Chondrocyte (in vitro differentiated cells): ENCODE data around the gene NUP42. TPM values are rescaled to one million over a fixed set of nuclear protein-coding genes. Genes with fewer than 3 reads are reported as not detected.
"Not testable (repeated sequence)": the region's sequence is repeated elsewhere in the genome, so short reads cannot be mapped to it uniquely, and the experiment has no call there.

Source experiments
- DNase-seq: peaks from one replicate; pipeline ENCODE4 v3.0.0; 2021; ENCODE audit warnings: mixed read lengths, low spot score
- H3K27ac Mint-ChIP-seq: one replicate; pipeline ENCODE4 v1.8.0; 2021; ENCODE audit warnings: mild to moderate bottlenecking, moderate library complexity, mixed read lengths; ENCODE audit not compliant: unreplicated experiment
- H3K27me3 Mint-ChIP-seq: 2 replicates; pipeline ENCODE4 v1.8.0; 2021; ENCODE audit warnings: low read depth, mixed read lengths
- H3K36me3 Mint-ChIP-seq: 2 replicates; pipeline ENCODE4 v1.8.0; 2021; ENCODE audit warnings: low read depth, mixed read lengths
- H3K4me1 Mint-ChIP-seq: 2 replicates; pipeline ENCODE4 v1.8.0; 2021; ENCODE audit warnings: low read depth, mild to moderate bottlenecking, mixed read lengths
- H3K4me3 Mint-ChIP-seq: one replicate; pipeline ENCODE4 v1.8.0; 2021; ENCODE audit warnings: mild to moderate bottlenecking, moderate library complexity, mixed read lengths; ENCODE audit not compliant: unreplicated experiment
- H3K9me3 Mint-ChIP-seq: 2 replicates; pipeline ENCODE4 v1.8.0; 2021; ENCODE audit warnings: low read depth, mixed read lengths
- total RNA-seq: library from RNA; stranded (reverse); gene quantifications from 3 replicates; pipeline ENCODE4 v1.2.1, GENCODE V29; 2021
- TF ChIP-seq, protein P1 (sequence below): fragments of 200-600 bp; sonication (generic); IDR thresholded peaks from 2 replicates; pipeline ENCODE4 v1.5.0; 2021; ENCODE audit warnings: antibody characterized with exemption, mild to moderate bottlenecking, moderate library complexity

The NUP42 gene
- total RNA-seq, 1 donor from 2014 or later = 22.4 TPM

DNA sequence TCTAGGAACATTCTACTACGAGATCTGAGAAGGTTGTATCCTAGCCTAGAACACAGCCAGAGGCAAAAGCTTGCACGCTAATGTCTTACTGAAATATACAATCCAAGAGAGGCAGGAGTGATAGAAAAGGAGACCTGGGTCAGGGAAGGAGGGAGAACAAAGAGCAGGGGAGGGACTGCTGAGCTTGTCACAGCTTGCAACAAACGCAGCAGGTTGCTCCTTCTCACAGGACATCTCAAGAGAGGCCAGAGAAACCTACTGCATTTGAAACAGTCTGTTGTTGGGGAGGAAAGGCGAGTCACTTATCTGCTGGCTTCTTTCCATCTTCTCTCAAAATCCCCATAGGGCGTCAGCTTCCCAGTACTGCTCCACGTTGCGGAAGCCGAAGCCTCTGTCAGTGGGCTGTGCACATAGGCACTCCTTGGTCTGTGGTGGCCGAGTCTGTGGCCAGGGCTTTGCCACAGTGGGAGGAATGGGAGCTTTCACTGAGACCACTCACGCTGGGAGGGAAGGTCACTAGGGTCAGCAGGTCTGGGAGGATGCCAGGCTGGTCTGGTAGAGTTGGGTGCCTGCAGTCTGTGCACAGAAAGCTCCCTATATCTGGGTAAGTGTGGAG is 39.0 kb downstream of the NUP42 start:
- TF ChIP-seq, protein P1, sequence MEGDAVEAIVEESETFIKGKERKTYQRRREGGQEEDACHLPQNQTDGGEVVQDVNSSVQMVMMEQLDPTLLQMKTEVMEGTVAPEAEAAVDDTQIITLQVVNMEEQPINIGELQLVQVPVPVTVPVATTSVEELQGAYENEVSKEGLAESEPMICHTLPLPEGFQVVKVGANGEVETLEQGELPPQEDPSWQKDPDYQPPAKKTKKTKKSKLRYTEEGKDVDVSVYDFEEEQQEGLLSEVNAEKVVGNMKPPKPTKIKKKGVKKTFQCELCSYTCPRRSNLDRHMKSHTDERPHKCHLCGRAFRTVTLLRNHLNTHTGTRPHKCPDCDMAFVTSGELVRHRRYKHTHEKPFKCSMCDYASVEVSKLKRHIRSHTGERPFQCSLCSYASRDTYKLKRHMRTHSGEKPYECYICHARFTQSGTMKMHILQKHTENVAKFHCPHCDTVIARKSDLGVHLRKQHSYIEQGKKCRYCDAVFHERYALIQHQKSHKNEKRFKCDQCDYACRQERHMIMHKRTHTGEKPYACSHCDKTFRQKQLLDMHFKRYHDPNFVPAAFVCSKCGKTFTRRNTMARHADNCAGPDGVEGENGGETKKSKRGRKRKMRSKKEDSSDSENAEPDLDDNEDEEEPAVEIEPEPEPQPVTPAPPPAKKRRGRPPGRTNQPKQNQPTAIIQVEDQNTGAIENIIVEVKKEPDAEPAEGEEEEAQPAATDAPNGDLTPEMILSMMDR = no peak
- H3K36me3 Mint-ChIP-seq = no peaks in the 10 kb centered on the region
- no peaks in the 10 kb centered on the region for H3K9me3 Mint-ChIP-seq
- no peak overlapping the region for H3K27ac Mint-ChIP-seq
- peaks cover 8% of the 10 kb centered on the region for H3K4me1 Mint-ChIP-seq
- H3K4me3 Mint-ChIP-seq = no peak overlapping the region
- no peaks in the 10 kb centered on the region for H3K27me3 Mint-ChIP-seq
- no peak for DNase-seq

DNA sequence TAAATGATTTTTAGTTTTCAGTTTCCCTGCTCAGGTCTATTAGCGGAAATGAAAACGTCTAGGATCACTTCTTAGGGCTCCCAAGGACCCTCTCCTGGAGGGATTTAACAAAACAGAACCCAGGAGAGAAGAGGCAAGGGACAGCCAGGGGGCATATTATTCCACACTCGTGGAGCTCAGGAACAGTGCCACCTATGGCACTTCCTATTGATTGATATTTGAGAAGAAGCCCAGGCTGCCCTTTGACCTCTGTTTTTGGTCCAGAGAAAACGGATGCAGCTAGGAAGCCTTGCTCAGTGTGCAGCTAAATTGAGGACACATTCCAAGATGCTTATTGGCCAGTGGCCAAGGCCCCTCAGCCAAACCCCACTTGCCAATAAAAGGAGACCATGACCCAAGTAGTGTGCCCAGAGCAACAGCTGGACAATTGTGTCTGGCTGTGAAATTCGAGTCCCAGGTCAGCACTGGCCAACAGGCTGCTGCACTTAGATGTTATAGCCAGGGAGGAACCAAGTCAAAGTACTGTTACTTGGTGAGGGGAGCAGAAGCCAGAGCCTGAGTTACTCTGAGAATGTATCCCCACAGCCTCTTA is 40.7 kb downstream of the NUP42 start:
- Mint-ChIP-seq H3K27ac (no peak overlapping the region), H3K4me3 (no peak overlapping the region), H3K36me3 (no peaks in the 10 kb centered on the region), H3K27me3 (no peaks in the 10 kb centered on the region), H3K4me1 (peaks cover 8% of the 10 kb centered on the region), H3K9me3 (no peaks in the 10 kb centered on the region)
- TF ChIP-seq, protein P1 = no peak
- DNase-seq = no peak

DNA sequence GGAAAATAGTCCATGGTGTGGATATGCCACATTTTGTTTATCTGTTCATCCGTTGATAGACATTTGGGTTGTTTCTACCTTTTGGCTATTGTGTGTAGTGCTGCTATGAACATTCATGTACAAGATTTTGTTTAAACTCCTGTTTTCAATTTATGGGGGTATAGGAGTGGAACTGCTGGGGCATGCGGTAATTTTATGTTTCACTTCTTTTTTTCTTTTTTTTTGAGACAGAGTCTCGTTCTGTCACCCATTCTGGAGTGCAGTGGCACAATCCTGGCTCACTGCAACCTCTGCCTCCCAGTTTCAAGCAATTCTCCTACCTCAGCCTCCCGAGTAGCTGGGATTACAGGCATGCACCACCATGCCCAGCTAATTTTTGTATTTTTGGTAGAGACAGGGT is 42.5 kb downstream of the NUP42 start:
- DNase-seq, H3K36me3 Mint-ChIP-seq, H3K4me1 Mint-ChIP-seq, H3K4me3 Mint-ChIP-seq, H3K27me3 Mint-ChIP-seq, H3K27ac Mint-ChIP-seq, H3K9me3 Mint-ChIP-seq: not testable (repeated sequence)

DNA sequence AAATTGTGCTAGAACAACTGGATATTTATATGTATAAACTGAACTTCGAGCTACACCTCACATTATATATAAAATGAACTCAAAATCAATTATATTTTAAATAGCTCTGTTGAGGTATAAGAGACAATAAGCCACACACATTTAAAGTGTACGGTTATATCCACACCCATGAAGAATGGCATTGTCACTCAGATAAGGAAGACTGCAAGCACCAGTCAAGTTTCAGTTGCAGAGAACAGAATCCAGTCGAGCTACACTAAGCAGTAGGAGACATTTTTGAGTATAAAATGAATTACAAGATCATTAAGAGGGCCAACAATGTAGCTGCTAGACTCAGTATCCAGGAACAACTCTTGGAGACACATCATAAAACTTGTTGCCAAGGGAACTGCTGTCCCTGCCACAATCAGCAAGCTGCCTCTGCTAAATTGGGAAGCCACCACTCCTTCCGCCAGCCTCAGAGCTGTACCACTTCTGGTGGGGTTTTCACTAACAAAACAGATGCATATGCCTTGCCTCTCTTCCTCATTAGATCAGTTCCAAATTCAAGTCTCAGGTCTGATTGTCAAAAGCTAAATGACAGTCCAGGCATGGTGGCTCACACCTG is 45.1 kb downstream of the NUP42 start:
- H3K27ac Mint-ChIP-seq = no peak overlapping the region
- TF ChIP-seq, protein P1 = no peak

DNA sequence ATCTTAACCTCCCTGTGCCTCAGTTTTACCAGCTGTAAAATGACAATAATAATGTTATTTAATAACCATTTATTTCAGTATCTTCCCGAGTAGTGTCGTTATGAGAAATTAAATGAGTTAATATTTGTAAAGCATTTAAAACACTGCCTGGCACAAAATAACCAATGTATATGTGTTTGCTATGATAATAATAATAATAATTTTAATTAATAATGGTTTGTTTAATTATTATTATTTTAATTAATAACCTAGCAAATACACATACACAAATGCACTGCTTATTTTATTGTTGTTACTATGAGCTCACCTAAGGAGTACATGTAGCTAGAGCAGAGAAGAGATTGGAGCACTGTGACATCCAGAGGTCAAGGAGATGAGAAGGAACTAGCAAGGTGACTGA is 46.6 kb downstream of the NUP42 start:
- Mint-ChIP-seq H3K27ac (no peak overlapping the region), H3K4me1 (no peaks in the 10 kb centered on the region), H3K36me3 (peaks cover 3% of the 10 kb centered on the region), H3K4me3 (no peak overlapping the region), H3K9me3 (peaks cover 11% of the 10 kb centered on the region), H3K27me3 (no peaks in the 10 kb centered on the region)
- no peak for DNase-seq
- TF ChIP-seq, protein P1 = no peak

More for the DNA sequence above, 45.1 kb downstream of the NUP42 start:
- DNase-seq = no peak
- peaks cover 11% of the 10 kb centered on the region for H3K9me3 Mint-ChIP-seq
- peaks cover 3% of the 10 kb centered on the region for H3K36me3 Mint-ChIP-seq
- H3K4me3 Mint-ChIP-seq = no peak overlapping the region
- no peaks in the 10 kb centered on the region for H3K27me3 Mint-ChIP-seq
- no peaks in the 10 kb centered on the region for H3K4me1 Mint-ChIP-seq
